Upper lobe of right lung (tissue), 1 donor: ENCODE data around the gene DNAI4. TPM values are rescaled to one million over a fixed set of nuclear protein-coding genes. Genes with fewer than 3 reads are reported as not detected.
"Not testable (repeated sequence)": the region's sequence is repeated elsewhere in the genome, so short reads cannot be mapped to it uniquely, and the experiment has no call there.

ENCODE experiments used
- ATAC-seq: fragments of 200-7000 bp; cut with Tn5 transposase; one replicate; pipeline ENCODE4 v1.9.1; 2020; ENCODE audit warnings: mild to moderate bottlenecking, moderate library complexity
- DNase-seq: peaks from one replicate; pipeline ENCODE4 v3.0.0-alpha.2; 2020
- H3K27ac ChIP-seq: fragments of 200-600 bp; one replicate; pipeline ENCODE4 v1.8.0; 2022
- H3K27me3 ChIP-seq: fragments of 200-600 bp; one replicate; pipeline ENCODE4 v1.8.0; 2022; ENCODE audit warnings: mild to moderate bottlenecking
- H3K36me3 ChIP-seq: fragments of 200-600 bp; one replicate; pipeline ENCODE4 v1.8.0; 2022
- H3K4me1 ChIP-seq: fragments of 200-600 bp; one replicate; pipeline ENCODE4 v1.8.0; 2022
- H3K4me3 ChIP-seq: fragments of 200-600 bp; one replicate; pipeline ENCODE4 v1.8.0; 2022; ENCODE audit warnings: mild to moderate bottlenecking
- H3K9me3 ChIP-seq: fragments of 200-600 bp; one replicate; pipeline ENCODE4 v1.8.0; 2022
- CTCF ChIP-seq: fragments of 200-600 bp; IDR thresholded peaks from one replicate; pipeline ENCODE4 v1.8.0; 2022; ENCODE audit warnings: antibody characterized with exemption
- intact Hi-C: fragments of 100-400 bp; cut with DNase I; formaldehyde crosslinking; loops from one replicate; pipeline ENCODE4 v1.11.0; 2022
- total RNA-seq: library from RNA; stranded (reverse); fragmentation: NEBNext Ultra II Directional; extraction: Animal tissue kit (Norgen Biotek cat#: 25700); gene quantifications from one replicate; pipeline ENCODE4 v1.2.1, GENCODE V29; 2021
- donor health status: DM: no; HTN: yes; CAD: no; lungs with severe emphysema.

DNAI4 gene
- total RNA-seq, 1 donor from 2014 or later: 10.2 TPM

- no peak for DNase-seq
- no peaks in the 10 kb centered on the region for H3K27me3 ChIP-seq
- ATAC-seq: no peak
- no peak overlapping the region for H3K27ac ChIP-seq
- no peaks in the 10 kb centered on the region for H3K9me3 ChIP-seq
- intact Hi-C loops: no loop called here
- TF ChIP-seq CTCF: no peak
- no peak overlapping the region for H3K4me3 ChIP-seq
- no peaks in the 10 kb centered on the region for H3K4me1 ChIP-seq
- no peaks in the 10 kb centered on the region for H3K36me3 ChIP-seq
Observed at GRCh38 chr1:66824771-66825170, 99.9 kb downstream of the DNAI4 start.

GRCh38 chr1:66809736-66810326 is 114.8 kb downstream of the DNAI4 start:
- intact Hi-C loops: no loop called here
- no peak overlapping the region for H3K27ac ChIP-seq
- H3K4me3 ChIP-seq: no peak overlapping the region
- no peaks in the 10 kb centered on the region for H3K9me3 ChIP-seq
- TF ChIP-seq CTCF: no peak
- no peaks in the 10 kb centered on the region for H3K36me3 ChIP-seq
- no peaks in the 10 kb centered on the region for H3K27me3 ChIP-seq
- ATAC-seq: no peak
- DNase-seq: no peak
- no peaks in the 10 kb centered on the region for H3K4me1 ChIP-seq

DNA sequence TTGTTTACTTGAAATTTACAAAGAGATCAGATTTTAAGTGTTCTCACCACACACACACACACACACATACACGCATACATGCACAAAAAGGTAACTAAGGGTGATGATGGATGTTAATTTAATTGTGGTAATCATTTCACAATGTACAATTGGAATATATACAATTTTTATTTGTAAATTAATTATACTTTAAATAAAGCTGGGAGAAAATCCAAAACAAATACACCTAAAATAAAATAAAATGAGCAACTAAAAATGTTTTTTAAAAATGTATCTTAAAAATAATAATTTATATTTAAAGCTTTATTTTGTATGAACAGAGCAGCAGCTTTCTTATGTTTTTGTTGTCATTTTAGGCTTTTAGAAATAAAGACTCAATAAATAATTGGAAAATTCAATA is 115.4 kb downstream of the DNAI4 start:
- no peaks in the 10 kb centered on the region for H3K4me1 ChIP-seq
- H3K27ac ChIP-seq: no peak overlapping the region
- H3K27me3 ChIP-seq: no peaks in the 10 kb centered on the region
- H3K4me3 ChIP-seq: no peak overlapping the region
- no peak for ATAC-seq
- TF ChIP-seq CTCF: no peak
- no peaks in the 10 kb centered on the region for H3K36me3 ChIP-seq
- DNase-seq: no peak
- no peaks in the 10 kb centered on the region for H3K9me3 ChIP-seq
- intact Hi-C loops: no loop called here

- ATAC-seq, DNase-seq, H3K4me3 ChIP-seq, intact Hi-C loops, H3K36me3 ChIP-seq, H3K9me3 ChIP-seq, H3K27me3 ChIP-seq, H3K4me1 ChIP-seq, H3K27ac ChIP-seq: not testable (repeated sequence)
Observed at GRCh38 chr1:66795839-66796238, 128.8 kb downstream of the DNAI4 start.

- no peak overlapping the region for H3K27ac ChIP-seq
- no peaks in the 10 kb centered on the region for H3K9me3 ChIP-seq
- no peaks in the 10 kb centered on the region for H3K4me1 ChIP-seq
- H3K36me3 ChIP-seq: no peaks in the 10 kb centered on the region
- DNase-seq (no peak), ATAC-seq (no peak)
- intact Hi-C loops: no loop called here
- H3K27me3 ChIP-seq: no peaks in the 10 kb centered on the region
- no peak overlapping the region for H3K4me3 ChIP-seq
- no peak for TF ChIP-seq CTCF
Observed at GRCh38 chr1:66791621-66792610, 132.7 kb downstream of the DNAI4 start.

GRCh38 chr1:66788231-66788939 is 136.3 kb downstream of the DNAI4 start:
- Histone ChIP-seq H3K4me3 (no peak overlapping the region), H3K27me3 (no peaks in the 10 kb centered on the region), H3K27ac (no peak overlapping the region), H3K36me3 (no peaks in the 10 kb centered on the region), H3K4me1 (no peaks in the 10 kb centered on the region), H3K9me3 (no peaks in the 10 kb centered on the region)
- no peak for TF ChIP-seq CTCF
- no peak for ATAC-seq
- DNase-seq: no peak
- intact Hi-C loops: no loop called here
